Activated T-helper 2 cell treated with anti-CD3 and anti-CD28 coated beads, Interferon-gamma antibody, Interleukin-2, Interleukin-4, amounts not matched to agents 10 μg/mL and 5 μg/mL and 100 μg/mL, durations not matched to agents 14 hours and 24 hours and 36 hours (primary cell): ENCODE data around the gene TXNDC16. TPM values are rescaled to one million over a fixed set of nuclear protein-coding genes. Genes with fewer than 3 reads are reported as not detected.
A peak's percentile ranks its signal among the peaks of the same experiment; 100 is the strongest.

Experiments used
- DNase-seq: peaks from one replicate; pipeline ENCODE4 v3.0.0; 2021; ENCODE audit warnings: low spot score
- H3K27ac Mint-ChIP-seq: one replicate; pipeline ENCODE4 v1.8.0; 2021; ENCODE audit warnings: mixed read lengths
- H3K27me3 Mint-ChIP-seq: one replicate; pipeline ENCODE4 v1.8.0; 2021; ENCODE audit warnings: low read depth, mixed read lengths
- H3K36me3 Mint-ChIP-seq: one replicate; pipeline ENCODE4 v1.8.0; 2021; ENCODE audit warnings: low read depth, mixed read lengths
- H3K4me1 Mint-ChIP-seq: one replicate; pipeline ENCODE4 v1.8.0; 2021; ENCODE audit warnings: low read depth, mixed read lengths
- H3K4me3 Mint-ChIP-seq: one replicate; pipeline ENCODE4 v1.8.0; 2021; ENCODE audit warnings: low read depth, mild to moderate bottlenecking, moderate library complexity, mixed read lengths
- H3K9me3 Mint-ChIP-seq: one replicate; pipeline ENCODE4 v1.8.0; 2021; ENCODE audit warnings: mixed read lengths
- intact Hi-C: fragments of 100-400 bp; cut with micrococcal nuclease; formaldehyde crosslinking; loops from one replicate; pipeline ENCODE4 v1.15.1; 2023
- total RNA-seq: library from RNA; stranded (reverse); gene quantifications from 2 replicates; pipeline ENCODE4 v1.2.3, GENCODE V29; 2022

TXNDC16 gene
- total RNA-seq, 1 donor from 2014 or later = 5.2 TPM

DNA sequence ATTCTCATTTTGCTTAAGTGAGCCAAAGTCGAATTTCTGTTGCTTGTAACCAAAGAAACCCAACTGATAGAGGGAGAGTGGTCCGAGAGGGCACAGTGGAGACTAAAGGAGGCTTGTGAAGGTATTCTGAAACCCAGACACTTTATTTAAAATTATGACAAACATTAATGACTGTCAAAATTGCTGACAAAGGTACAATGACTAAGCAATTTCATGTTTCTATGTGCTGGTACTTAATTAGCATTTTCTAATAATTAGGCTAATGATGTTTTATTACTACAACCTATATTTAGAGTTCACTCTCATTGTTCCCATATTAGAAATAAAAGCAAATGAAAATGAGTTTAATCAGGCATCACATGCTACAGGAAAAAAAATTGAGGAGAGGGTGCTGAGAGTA lies 121.8 kb downstream of the TXNDC16 start:
- intact Hi-C loops = no loop called here
- no peak for DNase-seq
- Mint-ChIP-seq H3K9me3 (no peaks in the 10 kb centered on the region), H3K4me1 (peaks cover 17% of the 10 kb centered on the region), H3K36me3 (peaks cover 21% of the 10 kb centered on the region), H3K27ac (no peak overlapping the region), H3K27me3 (no peaks in the 10 kb centered on the region), H3K4me3 (no peak overlapping the region)

DNA sequence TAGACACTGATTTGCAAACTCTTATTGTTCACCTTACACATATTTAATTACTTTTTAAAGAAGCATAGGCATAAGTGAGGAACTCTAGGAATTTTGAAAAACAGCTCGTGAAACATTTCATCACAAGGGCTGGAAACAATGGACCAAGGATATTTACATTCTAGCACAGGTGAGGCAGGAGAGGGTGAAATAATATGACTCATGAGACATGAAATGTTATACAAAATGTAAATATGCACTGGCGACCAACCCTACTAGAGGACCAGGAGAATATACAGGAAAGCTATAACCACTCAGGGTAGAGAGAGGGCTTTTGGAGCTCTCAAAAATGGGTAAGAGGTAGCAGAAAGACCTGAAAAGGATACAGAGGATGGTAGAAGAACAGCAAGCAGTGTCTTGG lies 122.9 kb downstream of the TXNDC16 start:
- peaks cover 14% of the 10 kb centered on the region for H3K4me1 Mint-ChIP-seq
- H3K4me3 Mint-ChIP-seq = no peak overlapping the region
- intact Hi-C loops = no loop called here
- no peak for DNase-seq
- H3K27ac Mint-ChIP-seq = no peak overlapping the region
- peaks cover 21% of the 10 kb centered on the region for H3K36me3 Mint-ChIP-seq
- H3K9me3 Mint-ChIP-seq = no peaks in the 10 kb centered on the region
- no peaks in the 10 kb centered on the region for H3K27me3 Mint-ChIP-seq

DNA sequence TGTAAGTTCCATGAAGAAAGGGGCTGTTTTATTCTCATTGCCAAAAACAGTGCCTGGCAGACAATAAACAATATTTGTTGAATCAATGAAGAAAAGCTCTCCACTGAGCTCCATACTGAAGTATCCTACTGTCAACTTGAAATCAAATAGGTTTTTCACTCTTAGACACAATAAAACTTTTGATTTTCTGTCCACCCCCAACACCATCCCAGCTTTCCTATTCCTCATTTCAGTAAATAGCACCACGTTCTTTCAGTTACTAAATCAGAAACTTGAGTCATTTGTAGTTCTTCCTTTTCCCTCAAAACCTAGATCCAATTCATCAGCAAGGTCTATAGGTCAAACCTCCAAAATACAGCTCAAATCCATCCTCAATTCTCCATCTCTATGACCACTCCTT lies 124.8 kb downstream of the TXNDC16 start:
- intact Hi-C loops = no loop called here
- no peak for DNase-seq

DNA sequence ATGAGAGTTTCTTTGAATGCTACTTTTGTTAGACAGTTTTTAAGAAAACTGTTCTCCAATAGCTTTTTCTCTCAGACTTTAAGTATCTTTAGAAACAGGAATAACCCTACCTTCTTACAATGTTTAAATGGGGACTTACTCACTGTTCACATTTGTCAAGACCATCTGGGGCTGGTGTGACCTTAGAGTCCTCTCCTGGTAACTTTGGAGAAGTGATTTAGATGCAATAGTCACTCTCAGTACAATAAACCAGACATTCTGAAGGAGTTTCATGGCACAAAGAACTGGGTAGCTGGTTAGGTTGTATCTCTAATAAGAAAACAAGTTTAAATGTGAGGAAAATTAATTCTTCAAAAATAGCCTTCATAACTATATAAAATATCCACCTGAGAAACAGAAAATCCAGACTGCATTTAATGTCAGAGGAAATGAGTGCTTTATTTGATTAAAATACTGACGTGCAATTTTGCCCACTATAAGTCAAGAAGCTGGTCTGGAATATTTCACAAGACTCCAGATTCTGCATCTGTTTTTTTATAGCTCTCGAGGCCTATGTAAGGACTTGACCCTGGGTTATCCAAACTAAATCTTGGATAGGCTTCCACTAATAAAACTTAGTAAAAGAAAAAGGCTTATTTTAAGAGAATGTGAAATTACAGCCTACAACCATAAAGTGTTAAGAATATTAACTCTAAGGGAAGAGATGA lies 129.5 kb downstream of the TXNDC16 start:
- H3K27ac Mint-ChIP-seq = no peak overlapping the region
- H3K27me3 Mint-ChIP-seq = no peaks in the 10 kb centered on the region
- H3K36me3 Mint-ChIP-seq = peaks cover 20% of the 10 kb centered on the region
- no peak overlapping the region for H3K4me3 Mint-ChIP-seq
- H3K4me1 Mint-ChIP-seq = peaks cover 22% of the 10 kb centered on the region
- no peak for DNase-seq
- H3K9me3 Mint-ChIP-seq = no peaks in the 10 kb centered on the region
- intact Hi-C loops = no loop called here

More for the DNA sequence above, 124.8 kb downstream of the TXNDC16 start:
- Mint-ChIP-seq H3K4me1 (peaks cover 14% of the 10 kb centered on the region), H3K27ac (no peak overlapping the region), H3K27me3 (no peaks in the 10 kb centered on the region), H3K4me3 (no peak overlapping the region), H3K9me3 (no peaks in the 10 kb centered on the region), H3K36me3 (peaks cover 21% of the 10 kb centered on the region)

DNA sequence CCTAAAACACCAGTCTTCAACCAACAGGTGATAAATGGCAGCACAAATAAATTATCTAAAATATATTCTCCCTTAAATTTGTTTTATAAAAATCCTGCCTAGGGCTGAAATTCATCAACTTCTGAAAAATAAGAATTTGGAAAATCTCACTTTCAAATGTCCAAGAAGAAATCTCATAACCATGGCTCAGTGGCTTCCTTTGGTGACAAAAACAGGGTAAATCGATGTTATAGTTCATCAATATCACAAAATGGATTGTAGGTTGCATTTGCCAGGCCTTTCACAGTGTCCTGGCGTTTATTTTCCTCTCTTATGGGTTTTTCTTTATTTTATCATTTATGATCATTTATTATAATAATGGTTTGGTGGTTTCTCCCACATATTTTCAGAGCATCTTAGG lies 135.2 kb downstream of the TXNDC16 start:
- DNase-seq = no peak
- H3K9me3 Mint-ChIP-seq = no peaks in the 10 kb centered on the region
- H3K4me1 Mint-ChIP-seq = peaks cover 57% of the 10 kb centered on the region
- H3K27ac Mint-ChIP-seq = no peak overlapping the region
- H3K27me3 Mint-ChIP-seq = no peaks in the 10 kb centered on the region
- intact Hi-C loops = loop anchor here (10.0 kb wide), 1 partner anchor 422 kb away; no protein-coding TSS in a partner anchor
- H3K36me3 Mint-ChIP-seq = peaks cover 28% of the 10 kb centered on the region
- H3K4me3 Mint-ChIP-seq = no peak overlapping the region

DNA sequence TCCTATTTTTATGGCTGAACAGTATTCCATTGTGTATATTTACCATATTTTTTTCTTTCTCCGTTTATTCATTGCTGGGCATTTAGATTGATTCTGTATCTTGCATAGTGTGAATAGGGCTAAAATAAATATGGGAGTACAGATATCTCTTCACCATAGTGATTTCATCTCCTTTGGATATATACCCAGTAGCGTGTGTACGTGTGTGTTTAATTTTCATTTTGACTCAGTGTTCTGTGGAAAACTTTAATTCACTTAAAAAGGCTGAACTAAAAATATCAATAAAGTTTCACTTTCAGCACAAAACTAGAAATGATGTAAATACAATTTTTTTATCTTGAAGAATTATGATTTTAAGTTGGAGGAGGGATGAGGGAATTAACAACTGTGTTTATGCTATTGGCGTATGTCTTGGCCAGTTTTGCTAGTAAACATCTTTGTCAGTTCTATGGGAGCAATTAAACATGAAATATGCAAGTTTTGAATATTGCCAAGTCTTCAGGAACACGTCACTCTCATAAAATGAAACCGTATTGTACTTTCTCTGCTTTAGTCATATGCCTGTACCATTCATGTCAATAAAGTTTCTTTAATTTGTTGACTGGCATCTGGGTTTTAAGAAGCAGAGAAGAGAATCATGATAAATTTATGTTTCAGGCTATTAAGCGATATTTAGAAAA lies 138.4 kb downstream of the TXNDC16 start:
- H3K4me1 Mint-ChIP-seq = peaks cover 66% of the 10 kb centered on the region

DNA sequence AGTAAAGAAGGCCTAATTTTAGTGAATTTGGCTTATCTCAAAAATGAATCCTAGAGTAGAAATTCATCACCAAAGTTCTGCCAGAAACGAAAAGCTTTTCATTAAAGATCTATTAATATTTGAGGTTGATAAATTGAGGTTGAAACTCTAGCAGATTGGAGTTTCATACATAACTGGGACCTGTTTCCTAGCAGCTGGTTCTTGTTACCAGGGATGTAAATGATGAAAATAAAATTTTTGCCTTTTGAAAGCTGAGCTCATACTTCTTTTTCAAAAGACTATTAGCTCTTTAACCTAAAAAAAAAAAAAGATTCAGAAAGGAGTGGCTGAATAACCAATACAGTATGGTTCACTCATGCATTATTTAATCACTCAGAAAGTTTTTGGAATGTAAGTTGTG lies 139.9 kb downstream of the TXNDC16 start:
- H3K27ac Mint-ChIP-seq = peak overlapping the region; percentile 97
- no peak overlapping the region for H3K4me3 Mint-ChIP-seq
- H3K27me3 Mint-ChIP-seq = no peaks in the 10 kb centered on the region
- H3K4me1 Mint-ChIP-seq = peaks cover 61% of the 10 kb centered on the region
- no peak for DNase-seq
- intact Hi-C loops = loop anchor here (5.0 to 10.0 kb wide), 2 partner anchors 418 to 565 kb away; no protein-coding TSS in a partner anchor
- H3K9me3 Mint-ChIP-seq = no peaks in the 10 kb centered on the region
- H3K36me3 Mint-ChIP-seq = peaks cover 19% of the 10 kb centered on the region

More for the DNA sequence above, 138.4 kb downstream of the TXNDC16 start:
- H3K27me3 Mint-ChIP-seq = no peaks in the 10 kb centered on the region
- peaks cover 22% of the 10 kb centered on the region for H3K36me3 Mint-ChIP-seq
- intact Hi-C loops = loop anchor here (1.0 to 10.0 kb wide), 7 partner anchors 11 to 695 kb away; no protein-coding TSS in a partner anchor
- H3K4me3 Mint-ChIP-seq = peak overlapping the region; percentile 67
- DNase-seq = no peak
- no peaks in the 10 kb centered on the region for H3K9me3 Mint-ChIP-seq
- peak overlapping the region; percentile 97 for H3K27ac Mint-ChIP-seq

DNA sequence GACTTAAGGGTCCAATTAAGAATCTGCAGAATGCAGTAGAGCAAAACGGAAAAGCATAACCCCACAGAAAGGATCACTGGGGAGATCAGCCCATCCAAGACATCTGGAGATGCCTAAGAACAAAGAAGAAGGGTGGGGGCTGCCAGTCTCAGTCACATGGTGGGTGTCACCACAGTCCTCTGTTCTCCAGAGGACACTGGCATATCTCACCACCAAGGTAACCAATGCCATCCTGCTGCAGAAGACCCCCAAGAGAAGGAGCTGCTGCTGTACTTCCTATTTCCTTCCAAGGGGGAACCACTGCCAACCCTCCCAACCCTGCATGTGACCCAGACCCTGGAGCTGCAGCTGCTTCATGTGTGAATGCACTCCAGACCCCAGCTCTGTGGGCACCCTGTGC lies 147.0 kb downstream of the TXNDC16 start:
- Mint-ChIP-seq H3K27me3 (no peaks in the 10 kb centered on the region), H3K4me1 (peaks cover 73% of the 10 kb centered on the region), H3K36me3 (peaks cover 18% of the 10 kb centered on the region), H3K9me3 (peaks cover 4% of the 10 kb centered on the region), H3K27ac (peak overlapping the region; percentile 78), H3K4me3 (no peak overlapping the region)
- intact Hi-C loops = no loop called here
- DNase-seq = no peak

DNA sequence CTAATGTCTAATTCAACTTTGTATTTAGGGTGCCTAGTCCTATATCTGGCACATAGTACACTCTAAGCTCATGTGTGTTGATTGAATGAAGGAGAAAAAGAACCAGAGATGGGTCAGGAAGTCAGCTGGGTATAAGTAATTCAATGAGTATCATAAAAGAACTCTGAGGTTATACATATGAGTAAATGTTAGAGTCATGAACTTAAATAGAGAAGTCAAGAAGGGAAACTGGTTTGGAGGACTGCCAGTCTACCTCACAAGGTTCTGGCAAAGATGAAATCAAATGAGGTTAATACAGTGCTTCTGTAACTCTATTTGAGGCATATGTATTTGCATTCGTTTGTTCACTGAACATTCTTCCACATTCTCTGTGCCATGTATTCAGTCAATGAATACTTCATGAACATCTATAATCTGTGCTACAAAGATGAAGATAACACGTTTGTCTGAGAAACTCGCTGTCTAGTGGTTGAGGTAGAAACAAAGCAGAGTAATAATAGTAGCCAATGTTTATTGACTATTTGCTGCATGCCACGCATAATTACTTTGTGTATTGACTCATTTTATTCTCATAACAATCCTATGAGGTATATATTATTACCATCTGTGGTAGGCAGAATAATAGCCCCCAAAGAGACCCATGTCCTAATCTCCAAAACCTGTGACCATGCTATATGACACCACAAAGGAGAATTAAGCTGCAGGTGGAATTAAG lies 149.3 kb downstream of the TXNDC16 start:
- Mint-ChIP-seq H3K27ac (peak overlapping the region; percentile 47), H3K9me3 (peaks cover 8% of the 10 kb centered on the region), H3K4me3 (no peak overlapping the region), H3K27me3 (no peaks in the 10 kb centered on the region), H3K4me1 (peaks cover 69% of the 10 kb centered on the region), H3K36me3 (peaks cover 19% of the 10 kb centered on the region)
- intact Hi-C loops = loop anchor here (1.0 to 5.0 kb wide), 7 partner anchors 10 to 149 kb away; partner anchors contain the start of genes GPR137C and TXNDC16
- DNase-seq = no peak

DNA sequence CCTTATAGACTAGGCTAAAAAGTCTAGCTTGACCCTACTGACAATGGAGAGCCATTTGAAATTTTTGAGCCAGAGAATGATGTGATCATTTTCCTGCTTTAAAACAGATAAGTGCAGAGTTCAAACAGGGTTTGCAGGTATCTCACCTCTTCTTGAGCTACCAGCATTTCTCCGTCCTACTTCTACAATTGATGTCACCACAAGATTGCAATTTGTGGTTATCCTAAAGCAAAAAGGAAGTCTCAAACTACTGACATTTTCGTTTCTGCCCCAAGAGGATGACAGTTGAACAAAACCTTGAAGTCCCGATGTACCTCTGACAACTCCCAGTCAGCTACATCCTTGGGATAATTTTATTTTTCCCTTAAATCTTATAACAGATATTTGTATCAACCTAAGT lies 151.5 kb downstream of the TXNDC16 start:
- H3K4me1 Mint-ChIP-seq = peaks cover 72% of the 10 kb centered on the region
- H3K27ac Mint-ChIP-seq = peak overlapping the region; percentile 52
- peaks cover 33% of the 10 kb centered on the region for H3K36me3 Mint-ChIP-seq
- intact Hi-C loops = loop anchor here (2.0 to 5.0 kb wide), 2 partner anchors 20 to 151 kb away; partner anchors contain the start of genes GPR137C and TXNDC16
- no peak overlapping the region for H3K4me3 Mint-ChIP-seq
- peaks cover 20% of the 10 kb centered on the region for H3K9me3 Mint-ChIP-seq
- H3K27me3 Mint-ChIP-seq = no peaks in the 10 kb centered on the region
- DNase-seq = no peak

DNA sequence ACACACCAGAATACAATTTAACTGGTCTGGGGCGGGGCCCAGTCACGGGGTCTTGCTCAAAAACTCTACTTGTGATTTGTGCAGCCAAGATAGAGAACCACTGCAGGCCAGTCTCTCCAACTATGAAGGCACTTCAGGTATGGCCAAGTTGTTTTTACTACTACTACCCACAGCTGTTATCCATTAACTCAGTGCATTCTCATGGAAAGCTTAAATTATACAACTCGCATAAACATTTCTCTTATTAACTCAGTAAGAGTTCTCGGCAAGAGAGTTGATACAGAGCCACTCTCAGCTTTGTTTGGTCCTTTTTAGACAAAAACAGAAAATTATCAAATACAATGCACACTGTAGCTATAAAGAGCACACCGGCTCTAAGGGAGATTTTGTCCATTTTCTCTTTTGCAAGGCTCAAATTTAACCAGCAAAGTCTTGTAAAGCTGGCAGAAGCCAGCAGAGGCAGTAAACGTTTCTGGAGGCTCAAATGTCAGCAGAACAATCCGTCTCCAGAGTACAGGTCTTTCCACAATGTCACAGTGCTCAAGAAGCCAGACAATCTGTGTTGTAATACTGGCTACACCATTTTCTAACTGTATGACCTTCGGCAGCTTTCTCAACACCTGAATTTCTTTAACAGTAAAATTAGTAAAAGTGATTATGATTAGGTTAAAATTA lies 152.2 kb downstream of the TXNDC16 start:
- H3K27me3 Mint-ChIP-seq = no peaks in the 10 kb centered on the region
- H3K9me3 Mint-ChIP-seq = peaks cover 25% of the 10 kb centered on the region
- H3K4me3 Mint-ChIP-seq = peak overlapping the region; percentile 16
- H3K4me1 Mint-ChIP-seq = peaks cover 69% of the 10 kb centered on the region
- H3K27ac Mint-ChIP-seq = peak overlapping the region; percentile 52
- intact Hi-C loops = loop anchor here (2.0 to 5.0 kb wide), 2 partner anchors 19 to 152 kb away; partner anchors contain the start of genes GPR137C and TXNDC16
- DNase-seq = no peak
- H3K36me3 Mint-ChIP-seq = peaks cover 36% of the 10 kb centered on the region

DNA sequence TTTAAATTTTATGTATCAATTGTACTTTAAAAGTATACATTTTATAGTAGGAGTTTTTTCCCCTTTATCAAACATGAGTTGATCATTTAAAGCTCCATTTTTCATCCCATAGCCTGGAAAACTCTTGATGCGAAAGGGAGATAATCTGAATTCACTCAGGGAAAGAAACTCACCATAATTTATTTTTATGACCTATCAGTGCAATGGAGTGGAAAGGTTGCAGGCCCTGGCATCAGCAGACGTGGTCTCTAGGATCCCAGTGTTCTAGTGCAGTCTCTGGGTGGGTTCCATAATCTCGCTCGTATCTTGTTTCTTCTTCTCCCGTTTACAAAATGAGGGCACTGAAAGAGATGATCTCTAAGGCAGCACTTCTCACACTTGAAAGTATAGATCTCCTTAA lies 153.2 kb downstream of the TXNDC16 start:
- Mint-ChIP-seq H3K4me1 (peaks cover 59% of the 10 kb centered on the region), H3K27ac (no peak overlapping the region), H3K9me3 (peaks cover 28% of the 10 kb centered on the region), H3K36me3 (peaks cover 30% of the 10 kb centered on the region), H3K4me3 (no peak overlapping the region), H3K27me3 (no peaks in the 10 kb centered on the region)
- DNase-seq = no peak
- intact Hi-C loops = no loop called here
